Memory B cell (primary cell): ENCODE data around the gene ID1.

Experiments used
- ATAC-seq: fragments of 150-1000 bp; cut with Tn5 transposase; 2 replicates; pipeline ENCODE4 v1.10.0; 2021; ENCODE audit warnings: low read depth, mild to moderate bottlenecking, moderate library complexity
- DNase-seq, 2 donors: peaks; one replicate each; pipeline ENCODE4 v3.0.0; 2022; ENCODE audit warnings: low spot score in 2 of 2
- H3K27ac Mint-ChIP-seq: one replicate; pipeline ENCODE4 v1.8.0; 2022; ENCODE audit warnings: mild to moderate bottlenecking, moderate library complexity, mixed read lengths
- H3K27me3 Mint-ChIP-seq: one replicate; pipeline ENCODE4 v1.8.0; 2022; ENCODE audit warnings: mixed read lengths
- H3K36me3 Mint-ChIP-seq: one replicate; pipeline ENCODE4 v1.8.0; 2022; ENCODE audit warnings: mild to moderate bottlenecking, mixed read lengths
- H3K4me1 Mint-ChIP-seq: one replicate; pipeline ENCODE4 v1.8.0; 2022; ENCODE audit warnings: mixed read lengths
- H3K4me3 Mint-ChIP-seq: one replicate; pipeline ENCODE4 v1.8.0; 2022; ENCODE audit warnings: mild to moderate bottlenecking, moderate library complexity, mixed read lengths
- H3K9me3 Mint-ChIP-seq: one replicate; pipeline ENCODE4 v1.8.0; 2022; ENCODE audit warnings: mixed read lengths

The ID1 gene

GRCh38 chr20:31652917-31653396 is 47.9 kb downstream of the ID1 start:
- peaks cover 8% of the 10 kb centered on the region for H3K4me1 Mint-ChIP-seq
- H3K27ac Mint-ChIP-seq: no peak overlapping the region
- H3K4me3 Mint-ChIP-seq: no peak overlapping the region
- no peaks in the 10 kb centered on the region for H3K27me3 Mint-ChIP-seq
- H3K36me3 Mint-ChIP-seq: no peaks in the 10 kb centered on the region
- DNase-seq: no peak
- no peaks in the 10 kb centered on the region for H3K9me3 Mint-ChIP-seq
- ATAC-seq: no peak

DNA sequence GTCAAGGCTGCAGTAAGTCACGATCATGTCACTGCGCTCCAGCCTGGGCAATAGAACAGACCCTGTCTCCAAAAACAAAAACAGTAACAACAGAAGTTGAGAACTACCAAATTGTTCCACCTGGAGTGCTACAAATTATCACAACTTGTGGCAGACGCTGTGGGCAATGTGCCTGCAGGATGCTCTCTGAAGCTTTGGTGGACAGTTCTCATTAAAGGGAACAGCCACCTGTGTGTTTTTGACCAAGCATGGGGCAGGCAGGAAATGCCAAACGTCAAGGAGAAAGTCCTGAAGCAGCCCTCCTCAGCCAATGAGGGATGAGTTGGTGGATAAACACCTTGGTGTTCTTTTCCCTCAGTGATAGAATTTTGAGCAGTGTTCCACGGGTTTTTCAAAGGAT is 48.5 kb downstream of the ID1 start:
- no peaks in the 10 kb centered on the region for H3K36me3 Mint-ChIP-seq
- ATAC-seq (no peak), DNase-seq (no peak)
- no peaks in the 10 kb centered on the region for H3K9me3 Mint-ChIP-seq
- H3K4me1 Mint-ChIP-seq: peaks cover 8% of the 10 kb centered on the region
- no peaks in the 10 kb centered on the region for H3K27me3 Mint-ChIP-seq
- no peak overlapping the region for H3K4me3 Mint-ChIP-seq
- no peak overlapping the region for H3K27ac Mint-ChIP-seq

DNA sequence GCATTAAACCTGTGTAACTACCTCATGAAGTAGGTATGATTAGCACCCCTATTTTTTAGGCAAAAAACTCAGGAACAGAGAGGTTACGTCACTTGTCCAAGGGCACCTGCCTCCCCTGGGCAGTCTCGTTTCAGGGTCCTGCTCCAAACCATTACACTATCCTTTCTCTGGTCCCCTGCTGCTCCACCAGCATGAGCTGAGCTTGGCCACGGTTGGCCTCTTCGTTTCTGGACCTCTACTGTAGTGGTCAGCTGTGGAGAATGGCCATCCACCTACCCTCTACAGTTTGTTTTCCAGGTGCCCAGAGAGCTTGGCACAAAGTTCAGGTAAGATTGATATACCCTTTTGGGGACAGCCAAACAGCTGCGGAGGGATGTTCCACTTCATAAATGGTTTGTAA is 49.4 kb downstream of the ID1 start:
- no peak for DNase-seq
- no peaks in the 10 kb centered on the region for H3K36me3 Mint-ChIP-seq
- H3K4me1 Mint-ChIP-seq: peaks cover 6% of the 10 kb centered on the region
- no peak overlapping the region for H3K4me3 Mint-ChIP-seq
- ATAC-seq: no peak
- no peak overlapping the region for H3K27ac Mint-ChIP-seq
- H3K27me3 Mint-ChIP-seq: peaks cover 1% of the 10 kb centered on the region
- H3K9me3 Mint-ChIP-seq: no peaks in the 10 kb centered on the region
